Suppressor macrophage treated with lipopolysaccharide for 4 hours (primary cell): ENCODE measurements around the gene KCNA3.
"Not testable (repeated sequence)": the region's sequence is repeated elsewhere in the genome, so short reads cannot be mapped to it uniquely, and the experiment has no call there.

Source experiments
- DNase-seq: peaks from one replicate; pipeline ENCODE4 v3.0.0-alpha.2; 2020

The KCNA3 gene

DNA sequence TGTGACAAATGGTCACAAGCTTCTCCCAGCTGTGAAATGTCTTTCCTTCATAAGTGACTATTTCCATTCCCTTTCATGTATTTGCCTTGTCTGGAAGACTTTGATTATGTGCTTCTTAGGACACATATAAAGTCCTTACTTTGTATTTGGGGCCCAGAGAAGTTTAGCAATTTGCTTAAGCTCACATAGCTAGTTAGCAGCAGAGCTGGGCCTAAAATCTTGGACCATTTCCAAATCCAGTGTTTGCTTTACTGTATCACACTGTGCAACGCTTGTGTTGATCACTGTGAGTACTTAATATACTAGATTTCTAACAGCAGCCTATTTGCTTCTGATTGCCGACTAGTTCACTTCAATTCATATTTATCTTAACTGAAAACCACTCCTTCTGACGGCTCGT lies 2.2 kb upstream of the KCNA3 start:
- no peak for DNase-seq

- no peak for DNase-seq
Observed at GRCh38 chr1:110675060-110675791, 486 bp upstream of the KCNA3 start.

GRCh38 chr1:110673805-110674336 lies 869 bp downstream of the KCNA3 start:
- DNase-seq = no peak

DNA sequence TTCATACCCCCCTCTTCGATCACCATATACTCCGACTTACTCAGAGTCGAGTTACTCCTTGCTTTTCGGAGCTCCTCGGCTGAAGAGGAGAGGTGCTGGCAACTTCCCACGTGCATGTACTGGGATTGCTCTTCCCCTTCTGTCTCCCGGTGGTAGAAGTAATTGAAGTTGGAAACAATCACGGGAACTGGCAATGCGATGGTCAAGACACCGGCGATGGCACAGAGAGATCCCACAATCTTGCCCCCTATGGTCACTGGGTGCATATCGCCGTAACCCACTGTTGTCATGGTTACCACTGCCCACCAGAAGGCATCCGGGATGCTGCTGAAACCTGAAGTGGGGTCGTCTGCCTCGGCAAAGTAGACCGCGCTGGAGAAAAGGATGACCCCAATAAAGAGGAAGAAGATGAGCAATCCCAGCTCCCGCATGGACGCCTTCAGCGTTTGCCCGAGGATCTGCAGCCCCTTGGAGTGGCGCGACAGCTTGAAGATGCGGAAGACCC lies 1.5 kb downstream of the KCNA3 start:
- DNase-seq = no peak

- DNase-seq = peak; percentile 50
Observed at GRCh38 chr1:110672753-110673108, 2.0 kb downstream of the KCNA3 start.

GRCh38 chr1:110672001-110672752 lies 2.6 kb downstream of the KCNA3 start:
- DNase-seq = no peak

- no peak for DNase-seq
Observed at GRCh38 chr1:110671361-110671760, 3.4 kb downstream of the KCNA3 start.

GRCh38 chr1:110668549-110668948 lies 6.2 kb downstream of the KCNA3 start:
- peak; percentile 57 for DNase-seq

GRCh38 chr1:110667776-110668175 lies 7.0 kb downstream of the KCNA3 start:
- no peak for DNase-seq

DNA sequence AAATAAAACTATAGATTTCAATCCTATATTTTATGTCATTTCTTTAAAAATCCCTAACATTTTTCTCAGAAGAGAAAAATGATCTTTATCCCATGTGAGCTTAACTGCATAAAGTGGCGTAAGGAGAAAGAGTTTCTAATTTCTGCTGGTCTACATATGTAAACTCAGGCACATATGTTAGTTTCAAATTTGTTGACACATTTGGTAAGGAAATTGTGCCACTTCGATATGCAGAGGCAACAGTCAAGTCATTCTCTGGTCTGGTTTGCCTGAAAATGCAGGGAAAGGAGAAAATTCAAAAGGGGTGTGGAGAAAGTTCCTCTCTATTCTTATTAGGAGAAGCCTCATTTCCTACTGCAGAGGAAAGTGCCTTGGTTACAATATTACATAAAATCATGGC lies 11.5 kb downstream of the KCNA3 start:
- DNase-seq = no peak

- DNase-seq = not testable (repeated sequence)
Observed at GRCh38 chr1:110659559-110659958, 15.2 kb downstream of the KCNA3 start.

GRCh38 chr1:110657351-110657750 lies 17.4 kb downstream of the KCNA3 start:
- DNase-seq = no peak

GRCh38 chr1:110650609-110651008 lies 24.1 kb downstream of the KCNA3 start:
- DNase-seq = no peak

DNA sequence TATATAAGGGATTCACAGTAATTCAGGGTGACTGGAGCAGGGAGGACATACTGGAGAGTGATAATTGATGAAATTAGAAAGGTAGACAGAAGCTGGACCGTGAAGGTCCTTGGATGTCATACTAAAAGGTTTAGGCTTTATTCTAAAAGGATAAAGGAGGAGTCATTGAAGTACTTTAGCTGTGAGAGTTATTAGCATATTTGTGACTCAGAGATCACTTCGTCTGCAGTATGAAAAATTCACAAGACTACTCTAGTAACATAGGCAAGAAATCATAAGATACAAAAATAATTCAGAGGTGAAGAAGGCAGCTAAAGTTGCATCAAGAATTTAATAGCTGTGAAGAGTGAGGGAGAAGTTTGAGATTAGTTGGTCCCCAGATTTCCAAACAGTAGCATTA lies 26.3 kb downstream of the KCNA3 start:
- no peak for DNase-seq

- peak; percentile 84 for DNase-seq
Observed at GRCh38 chr1:110647254-110647891, 27.4 kb downstream of the KCNA3 start.

GRCh38 chr1:110645821-110646735 lies 28.7 kb downstream of the KCNA3 start:
- DNase-seq = peak; percentile 95

- DNase-seq = peak; percentile 44
Observed at GRCh38 chr1:110645211-110645610, 29.5 kb downstream of the KCNA3 start.

- peak; percentile 88 for DNase-seq
Observed at GRCh38 chr1:110643879-110644472, 30.8 kb downstream of the KCNA3 start.

DNA sequence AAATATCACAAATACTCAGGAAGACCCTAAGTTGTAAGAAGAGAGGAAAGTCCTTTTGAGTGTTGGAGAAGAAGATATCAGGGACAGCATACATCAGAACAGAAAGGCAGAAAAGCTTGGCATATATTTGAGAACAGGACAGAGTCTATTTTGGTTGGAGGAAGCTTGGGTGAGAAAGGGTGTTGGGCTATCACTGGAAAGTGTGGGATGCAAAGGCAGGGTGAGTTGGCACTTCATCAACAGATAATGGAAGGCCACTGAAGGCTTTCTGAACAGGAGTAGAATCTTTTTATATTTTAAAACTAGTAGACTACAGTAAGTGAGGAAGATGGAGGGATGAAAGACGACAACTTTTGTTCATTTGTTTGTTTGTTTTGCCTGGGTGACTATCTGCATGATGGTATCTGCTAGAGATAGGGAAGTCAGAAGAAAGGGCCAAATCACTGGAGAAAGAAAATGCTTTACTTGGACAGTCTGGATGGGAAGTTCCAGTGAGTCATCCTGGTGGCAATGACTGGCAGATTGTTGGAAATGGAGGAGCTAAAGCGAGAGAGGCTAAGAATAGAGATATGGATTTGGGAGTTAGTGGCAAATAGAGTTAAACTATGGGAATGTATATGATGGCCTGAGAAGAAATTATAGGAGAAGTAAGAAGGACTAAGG lies 34.9 kb downstream of the KCNA3 start:
- DNase-seq = peak; percentile 91

- no peak for DNase-seq
Observed at GRCh38 chr1:110638556-110638955, 36.2 kb downstream of the KCNA3 start.

- DNase-seq = no peak
Observed at GRCh38 chr1:110638058-110638457, 36.7 kb downstream of the KCNA3 start.
